GM21381 (cell line): ENCODE measurements around the gene TDRD7.

Experiments used
- ATAC-seq: cut with Tn5 transposase; IDR thresholded peaks from one replicate; pipeline ENCODE4 v1.9.1; 2021; ENCODE audit warnings: mild to moderate bottlenecking, moderate library complexity; ENCODE audit not compliant: unreplicated experiment

TDRD7 gene

DNA sequence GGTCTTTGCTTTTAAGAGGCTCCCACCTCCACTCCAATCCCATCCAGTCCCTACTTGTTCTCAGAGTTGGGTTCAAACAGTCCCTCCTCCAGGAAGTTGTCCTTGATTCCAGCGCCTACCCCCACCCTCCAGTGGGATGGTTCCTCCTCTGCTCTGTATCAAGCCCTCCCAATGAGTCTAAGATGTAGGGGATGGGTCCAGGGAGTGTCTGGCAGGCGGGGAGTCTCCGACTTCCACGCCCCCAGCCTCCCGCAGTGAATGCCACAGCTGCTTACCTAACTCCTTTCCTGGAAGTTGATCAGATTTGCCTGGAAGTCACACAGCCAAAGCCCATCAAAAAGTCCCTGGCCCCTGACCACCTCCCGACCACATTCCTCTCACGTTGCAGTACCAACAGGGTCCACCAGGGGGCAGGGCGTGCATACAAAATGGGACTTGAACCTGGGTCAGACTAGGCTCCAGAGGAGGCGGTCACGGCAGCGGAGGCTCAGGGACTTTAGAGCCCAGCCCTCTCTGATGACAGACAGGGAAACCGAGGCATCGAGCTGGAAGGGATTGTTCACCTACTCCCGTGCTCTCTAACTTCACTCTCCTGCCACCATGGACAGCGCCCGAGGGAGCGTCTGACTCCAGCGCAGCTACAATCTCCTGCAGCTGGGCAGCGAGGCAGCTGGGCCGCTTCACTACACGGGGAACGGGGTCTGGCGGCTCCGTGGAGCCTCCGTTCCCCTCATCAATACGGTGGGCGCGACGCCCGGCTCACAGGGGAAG is 25.0 kb upstream of the TDRD7 start:
- no peak for ATAC-seq

DNA sequence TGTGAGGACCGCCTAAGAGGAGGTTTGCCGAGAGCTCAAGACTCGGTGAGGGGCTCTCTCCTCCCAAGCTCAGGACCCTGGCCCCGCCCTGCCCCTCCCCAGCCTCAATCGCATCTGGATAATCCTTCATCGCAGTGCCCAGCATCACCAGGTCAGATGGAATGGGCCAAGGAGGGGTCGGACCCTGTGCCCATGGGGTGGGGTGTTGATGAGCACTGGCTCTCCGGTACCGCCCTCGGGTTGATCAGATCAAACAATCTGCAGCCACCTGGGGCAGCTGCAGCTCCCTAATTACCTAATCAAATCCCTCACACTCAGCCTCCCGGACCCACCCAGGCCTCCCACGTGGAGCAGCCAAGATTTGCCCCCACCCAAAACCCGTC is 24.4 kb upstream of the TDRD7 start:
- no peak for ATAC-seq

DNA sequence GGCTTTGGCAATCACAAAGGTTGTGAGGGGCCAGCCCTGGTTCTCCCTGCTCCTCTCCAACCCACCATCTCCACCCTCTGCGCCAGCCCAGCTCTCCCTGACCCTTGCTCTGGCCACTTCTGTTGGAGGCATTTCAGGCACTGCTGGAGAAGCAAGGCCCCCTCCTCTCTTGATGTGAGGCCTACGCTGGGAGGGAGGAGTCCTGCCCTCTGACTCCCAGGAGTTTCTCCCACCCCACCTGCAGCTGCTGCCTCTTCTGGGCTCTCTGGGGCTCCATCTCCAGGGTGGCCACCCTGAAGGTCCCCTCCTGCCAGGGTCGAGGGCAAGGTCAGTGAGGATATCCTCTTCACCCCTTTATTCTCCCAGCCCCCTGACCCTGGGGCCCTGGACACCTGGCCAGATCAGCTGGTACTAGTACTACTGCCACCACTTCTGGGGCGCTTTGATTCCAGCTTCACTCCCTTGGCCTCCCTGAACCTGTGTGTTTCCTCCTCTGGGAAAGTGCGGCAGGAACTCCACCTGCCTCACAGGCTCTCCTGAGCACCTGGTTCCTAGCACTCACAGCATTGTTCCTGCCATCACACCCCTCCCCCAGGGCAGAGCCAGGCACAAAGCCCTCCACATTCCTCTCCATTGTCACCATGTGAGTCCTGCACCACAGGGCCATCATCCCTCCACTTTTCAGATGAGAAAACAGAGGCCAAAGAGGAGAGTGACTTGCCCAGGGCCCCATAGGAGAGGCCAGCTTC is 23.8 kb upstream of the TDRD7 start:
- ATAC-seq: peak; percentile 5

DNA sequence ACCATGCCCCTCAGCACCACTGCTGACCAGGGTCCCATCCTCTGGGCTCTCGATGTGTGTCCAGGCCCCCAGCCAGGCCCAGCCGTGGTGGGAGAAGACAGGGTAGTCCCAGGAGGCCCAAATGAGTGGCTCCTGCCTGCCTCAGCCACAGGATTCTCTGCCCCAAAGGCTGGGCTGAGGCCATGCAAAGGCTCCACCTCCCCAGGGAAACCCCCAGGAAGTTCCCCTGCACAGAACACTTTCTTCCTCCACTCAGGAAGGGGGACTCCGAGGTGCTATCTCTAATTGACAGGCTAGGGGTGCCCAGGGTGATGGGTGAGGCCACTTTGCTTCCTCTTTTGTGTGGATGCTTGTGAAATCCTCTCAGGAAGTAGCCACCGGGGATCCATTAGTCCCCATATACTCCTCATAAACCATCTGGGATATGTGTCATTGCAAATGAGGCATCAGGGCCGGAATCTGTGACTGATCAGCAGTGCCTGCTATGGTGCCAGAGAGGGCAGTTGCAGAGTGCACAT is 23.1 kb upstream of the TDRD7 start:
- ATAC-seq: peak; percentile 80

DNA sequence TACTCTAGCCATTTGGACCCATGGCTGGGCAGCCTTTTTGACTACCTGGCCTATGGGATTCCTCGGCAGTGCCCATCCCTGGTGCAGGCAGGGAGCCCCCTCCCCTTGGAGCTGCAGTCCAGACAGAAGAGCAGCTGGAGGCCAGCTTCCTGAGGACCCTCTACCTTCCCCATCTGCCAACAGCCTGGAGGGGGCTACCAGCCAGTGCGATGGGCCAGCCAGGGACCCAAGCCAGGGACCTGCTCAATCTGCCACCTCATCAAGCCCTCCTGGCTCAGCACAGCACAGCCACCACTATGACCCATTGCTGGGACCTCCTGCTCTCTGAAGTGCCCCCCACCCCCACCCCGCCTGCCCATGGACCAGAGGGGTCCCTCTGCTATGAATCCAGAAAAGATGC is 22.6 kb upstream of the TDRD7 start:
- ATAC-seq: no peak

DNA sequence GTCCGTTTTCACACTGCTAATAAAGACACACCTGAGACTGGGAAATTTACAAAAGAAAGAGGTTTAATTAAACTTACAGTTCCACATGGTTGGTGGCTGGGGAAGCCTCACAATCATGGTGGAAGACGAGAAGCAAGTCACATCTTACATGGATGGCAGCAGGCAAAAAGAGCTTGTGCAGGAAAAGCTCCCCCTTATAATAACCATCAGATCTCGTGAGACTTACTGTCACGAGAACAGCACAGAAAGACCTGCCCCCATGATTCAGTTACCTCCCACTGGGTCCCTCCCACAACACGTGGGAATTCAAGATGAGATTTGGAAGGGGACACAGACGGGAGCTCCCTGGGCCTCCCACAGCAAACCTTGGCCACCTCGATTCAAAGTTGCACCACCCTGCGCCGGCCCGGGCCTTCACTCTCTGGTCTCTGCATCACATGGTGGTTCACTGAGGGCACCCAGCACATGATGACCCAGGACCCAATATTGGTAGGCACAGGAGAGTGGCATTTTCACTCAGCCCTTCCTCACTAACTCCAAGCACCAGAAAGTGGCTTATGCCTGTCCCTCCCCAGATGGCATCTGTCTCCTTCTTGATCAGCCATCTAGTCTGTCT is 21.0 kb upstream of the TDRD7 start:
- ATAC-seq: no peak

DNA sequence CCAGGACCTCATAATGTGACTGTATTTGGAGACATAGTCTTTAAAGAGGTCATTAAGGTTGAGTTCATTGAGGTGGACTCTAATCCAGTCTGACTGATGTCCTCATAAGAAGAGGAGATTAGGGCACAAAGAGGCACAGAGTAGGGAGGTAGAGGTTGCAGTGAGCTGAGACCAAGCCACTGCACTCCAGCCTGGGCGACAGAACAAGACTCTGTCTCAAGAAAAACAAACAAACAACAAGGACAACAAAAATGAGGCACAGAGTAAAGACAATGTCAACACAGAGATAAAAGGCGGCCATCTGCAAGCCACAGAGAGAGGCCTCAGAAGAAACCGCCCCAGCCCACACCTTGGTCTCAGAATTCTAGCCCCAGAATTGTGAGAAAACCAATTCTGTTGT is 17.0 kb upstream of the TDRD7 start:
- ATAC-seq: no peak

DNA sequence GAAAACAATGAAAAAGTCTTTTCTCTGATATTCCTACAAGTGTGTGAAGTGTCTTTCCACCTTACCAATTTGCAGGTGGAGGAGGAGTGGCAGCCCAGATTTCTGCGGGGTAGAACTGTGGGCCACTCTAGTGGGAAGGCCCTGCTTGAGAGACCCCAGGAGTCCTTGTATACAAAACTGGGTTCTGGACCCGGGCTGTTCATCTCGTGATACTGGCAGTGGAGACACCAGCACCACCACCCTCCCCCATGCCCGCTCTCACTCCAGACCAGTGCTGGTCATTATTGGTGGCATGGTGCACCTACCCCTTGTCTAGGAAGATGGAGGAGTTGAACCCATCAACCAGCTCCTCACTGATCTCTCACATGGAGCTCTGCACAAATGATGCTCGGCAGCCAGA is 16.2 kb upstream of the TDRD7 start:
- ATAC-seq: no peak

DNA sequence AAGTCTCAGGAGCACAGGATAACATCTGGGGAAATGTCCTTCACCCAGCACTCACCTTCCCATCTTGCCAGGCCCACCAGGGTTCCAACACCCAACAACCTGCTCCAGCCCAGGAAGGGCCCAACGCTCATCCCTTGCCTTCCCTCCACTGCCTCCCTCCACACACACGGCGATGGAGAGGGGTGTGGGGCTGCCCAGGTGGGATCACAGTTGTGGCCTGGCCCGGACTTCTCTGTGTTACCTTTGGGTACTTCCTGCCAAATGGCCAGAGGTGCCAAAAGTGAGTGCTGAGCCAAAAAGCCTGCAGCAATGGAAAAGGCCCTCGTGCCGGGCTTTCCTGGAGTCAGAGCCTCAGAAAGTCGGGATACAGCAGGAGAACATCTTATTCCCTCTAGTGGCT is 15.6 kb upstream of the TDRD7 start:
- no peak for ATAC-seq

DNA sequence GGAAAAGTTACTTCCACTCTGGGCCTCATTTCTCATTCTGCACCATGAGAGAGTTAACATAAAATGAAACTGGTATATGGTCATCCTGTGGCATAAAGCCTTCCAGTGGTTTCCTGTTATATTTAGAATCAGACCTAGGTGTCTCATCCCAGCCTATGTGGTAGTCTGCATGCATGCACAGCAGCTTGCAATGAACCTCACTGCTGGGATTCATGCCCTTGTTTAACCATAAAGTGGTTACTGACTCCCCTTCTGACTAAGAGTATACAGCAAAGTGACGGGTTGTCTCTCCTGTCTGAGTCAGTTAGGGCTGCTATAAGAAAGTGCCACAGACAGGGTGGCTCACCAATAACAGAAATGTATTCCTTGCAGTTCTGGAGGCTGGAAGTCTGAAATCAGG is 14.7 kb upstream of the TDRD7 start:
- peak; percentile 42 for ATAC-seq

DNA sequence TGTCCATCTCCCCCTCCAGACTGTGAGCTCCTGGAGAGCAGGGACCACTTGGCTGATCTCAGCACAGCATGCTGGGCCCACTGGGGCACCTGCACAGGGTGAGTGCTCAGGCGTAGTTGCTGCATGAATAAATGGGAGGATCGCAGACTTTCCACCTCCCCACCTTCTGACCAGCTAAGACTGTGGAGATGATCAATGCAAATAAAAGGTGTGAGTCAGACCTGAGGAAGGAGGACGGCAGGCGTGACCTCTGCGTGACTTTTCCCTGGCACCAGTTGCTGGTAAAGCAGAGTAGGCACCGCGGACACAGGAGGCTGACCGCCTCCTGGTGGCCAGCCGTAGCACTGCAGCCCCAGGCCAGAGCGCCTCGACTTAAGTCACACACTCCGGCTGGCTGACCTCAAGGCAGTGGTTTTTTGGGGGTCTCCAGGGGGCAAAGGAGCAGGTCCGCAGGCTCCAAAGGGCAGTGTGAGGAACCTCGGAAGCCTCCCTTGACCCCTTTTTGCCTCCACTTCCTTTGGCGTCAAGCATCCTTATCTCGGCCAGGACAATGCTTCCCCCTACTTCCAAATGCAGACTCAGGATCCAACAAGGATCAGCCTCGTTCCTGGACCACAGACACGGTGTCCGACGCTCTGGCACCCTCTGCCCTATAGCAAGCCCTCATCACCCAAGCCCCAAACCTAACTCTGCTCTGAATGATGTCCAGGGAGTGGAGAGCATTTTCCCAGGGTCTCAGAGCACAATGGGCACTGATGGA is 12.7 kb upstream of the TDRD7 start:
- peak; percentile 62 for ATAC-seq

DNA sequence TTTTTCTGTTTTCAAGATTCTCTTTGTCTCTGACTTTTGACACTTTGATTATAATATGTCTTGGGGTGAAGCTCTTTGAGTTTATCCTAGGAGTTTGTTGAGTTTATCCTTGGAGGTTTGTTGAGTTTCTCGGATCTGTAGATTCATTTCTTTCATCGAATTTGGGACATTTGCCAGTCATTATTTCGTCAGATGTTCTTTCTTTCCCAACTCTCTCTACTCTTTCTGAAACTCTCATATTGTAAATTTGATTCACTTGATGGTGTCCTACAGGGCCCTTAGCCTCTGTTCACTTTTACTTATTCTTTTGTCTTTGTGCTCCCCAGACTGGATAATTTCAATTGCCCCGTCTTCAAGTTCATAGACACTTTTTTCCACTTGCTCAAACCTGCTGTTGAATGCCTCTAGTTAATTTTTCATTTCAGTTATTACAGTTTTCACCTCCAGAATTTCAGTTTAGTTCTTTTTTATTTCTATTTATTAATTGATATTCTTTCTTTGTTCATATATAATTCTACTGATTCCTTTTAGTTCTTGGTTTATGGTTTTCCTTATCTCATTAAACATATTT is 8.1 kb upstream of the TDRD7 start:
- no peak for ATAC-seq

DNA sequence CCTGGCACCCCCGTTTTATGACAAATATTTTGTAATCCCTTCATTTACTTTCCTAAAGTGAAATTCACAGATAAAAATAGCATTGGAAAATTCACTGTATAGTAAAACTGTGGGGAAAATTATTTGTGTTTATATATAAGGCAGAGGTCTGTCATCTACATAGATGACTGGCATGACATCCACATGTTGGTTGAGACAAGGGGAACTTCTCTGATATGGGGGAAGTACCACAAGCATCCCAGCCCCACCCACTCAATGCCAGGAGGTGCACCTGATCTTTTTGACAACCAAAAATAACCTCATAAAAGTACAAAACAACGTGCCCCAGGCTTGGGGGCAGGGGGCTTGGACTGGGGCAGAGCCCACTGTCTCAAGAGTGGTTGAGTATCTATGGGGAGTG is 6.3 kb upstream of the TDRD7 start:
- no peak for ATAC-seq

DNA sequence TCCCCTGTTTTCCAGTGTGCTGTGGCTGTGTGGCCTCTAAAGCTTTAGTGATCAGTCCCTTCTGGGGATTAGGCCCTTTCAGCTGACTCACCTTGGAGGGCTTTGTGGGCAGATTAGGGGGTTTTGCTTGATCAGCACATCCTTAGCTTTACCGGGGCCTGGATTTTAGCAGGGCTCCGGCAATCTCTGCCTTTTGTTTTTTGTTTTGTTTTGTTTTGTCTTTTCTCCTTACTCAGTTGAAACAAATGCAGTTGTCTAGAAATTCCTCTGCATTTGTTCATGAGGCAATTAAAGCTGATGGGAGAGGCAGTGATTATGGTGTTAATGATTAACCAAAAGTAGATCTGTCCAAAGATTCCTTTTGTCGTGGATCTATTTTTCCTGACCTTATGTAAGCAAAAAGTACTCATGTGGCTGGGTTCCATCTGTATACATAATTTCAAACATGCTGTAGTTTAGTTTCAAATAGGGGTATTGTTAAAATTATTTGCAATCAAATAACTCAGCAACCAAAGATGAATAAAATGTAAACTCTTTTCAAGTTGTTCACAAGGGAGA is 5.2 kb upstream of the TDRD7 start:
- ATAC-seq: no peak

DNA sequence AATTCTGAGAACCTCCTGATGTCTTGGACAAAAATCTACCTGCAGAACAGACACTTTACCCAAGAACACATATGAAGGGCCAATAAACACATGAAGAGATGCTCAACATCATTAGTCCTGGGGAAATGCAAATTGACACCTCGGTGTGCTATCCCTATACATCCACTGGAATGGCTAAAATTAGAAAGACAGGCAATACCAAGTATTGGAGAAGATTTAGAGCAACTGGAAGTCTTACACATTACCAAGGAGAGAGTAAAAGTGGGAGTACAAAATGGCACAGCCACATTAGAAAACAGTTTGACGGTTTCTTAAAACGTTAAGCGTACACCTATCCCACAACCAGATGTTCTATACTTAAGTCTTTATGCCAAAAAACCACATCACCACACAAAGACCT is 3.3 kb upstream of the TDRD7 start:
- ATAC-seq: no peak

DNA sequence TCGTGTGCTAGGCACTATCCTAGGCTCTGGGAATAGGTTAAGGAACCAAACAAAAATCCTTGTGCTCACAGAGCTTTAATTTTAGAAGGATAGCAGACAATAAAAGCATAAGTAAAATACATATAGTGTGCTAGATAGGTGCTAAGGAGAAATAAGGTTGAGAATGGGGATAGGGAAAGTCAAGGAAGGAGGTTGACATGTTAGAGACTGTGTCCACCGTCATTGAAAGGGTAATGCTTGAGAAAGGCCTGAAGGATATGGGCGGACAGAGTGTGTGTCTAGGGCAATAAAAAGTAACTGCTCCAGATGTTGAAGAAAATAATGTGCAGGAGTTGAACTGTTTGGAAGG is 482 bp upstream of the TDRD7 start:
- peak; percentile 2 for ATAC-seq

DNA sequence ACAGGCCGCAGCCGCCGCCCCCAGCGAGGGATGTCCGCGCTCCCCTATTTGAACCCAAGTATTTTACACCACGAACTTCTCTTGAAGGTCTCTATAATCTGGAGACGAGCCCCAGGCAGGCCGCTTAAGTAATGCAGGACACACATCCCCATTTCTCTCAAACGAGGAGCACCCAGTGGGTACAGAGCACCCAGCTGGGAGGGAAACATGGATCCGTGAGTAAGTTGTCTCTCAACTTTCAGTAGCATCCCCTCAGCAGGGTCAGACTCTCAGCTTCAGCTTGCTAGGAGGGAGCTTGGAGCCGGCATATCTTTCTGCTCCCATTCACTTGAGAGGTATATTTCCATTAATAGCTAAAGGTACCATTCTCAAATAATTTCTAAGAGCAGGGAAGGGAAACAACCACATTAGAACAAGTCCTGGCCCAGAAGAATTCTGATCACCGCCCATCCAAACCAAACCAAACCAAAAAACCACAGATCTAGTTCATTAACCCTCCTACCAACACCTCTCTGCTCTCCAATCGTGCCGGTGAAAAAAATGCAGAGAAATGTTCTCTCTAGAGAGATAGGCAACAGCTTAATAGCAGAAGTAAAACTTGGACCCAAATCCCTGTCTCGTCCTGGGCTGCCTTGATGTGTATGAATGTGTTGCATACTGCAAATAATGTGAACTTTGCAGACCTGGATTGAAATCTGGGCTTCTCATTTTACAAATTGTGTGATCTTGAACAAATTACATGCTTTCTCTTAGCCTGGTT is 910 bp downstream of the TDRD7 start:
- ATAC-seq: peak; percentile 11

DNA sequence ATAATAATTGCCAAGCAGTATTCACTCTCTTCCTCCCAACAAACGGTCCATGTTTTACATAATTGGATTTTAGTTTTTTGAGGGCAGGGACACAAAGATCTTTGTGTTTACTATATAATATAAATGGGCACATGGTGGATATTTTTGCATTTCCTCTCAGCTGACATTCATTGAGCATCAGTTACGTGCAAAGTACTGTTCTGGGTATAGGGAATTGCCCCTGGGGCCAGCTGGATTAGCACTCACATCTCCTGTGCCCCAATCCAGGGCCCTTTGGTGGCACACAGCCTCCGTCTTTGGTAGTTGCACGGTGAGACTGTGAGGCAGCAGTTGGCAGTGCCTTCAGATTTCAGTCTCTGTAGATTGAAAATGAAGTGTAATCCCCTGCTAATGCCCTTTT is 1.6 kb downstream of the TDRD7 start:
- no peak for ATAC-seq

DNA sequence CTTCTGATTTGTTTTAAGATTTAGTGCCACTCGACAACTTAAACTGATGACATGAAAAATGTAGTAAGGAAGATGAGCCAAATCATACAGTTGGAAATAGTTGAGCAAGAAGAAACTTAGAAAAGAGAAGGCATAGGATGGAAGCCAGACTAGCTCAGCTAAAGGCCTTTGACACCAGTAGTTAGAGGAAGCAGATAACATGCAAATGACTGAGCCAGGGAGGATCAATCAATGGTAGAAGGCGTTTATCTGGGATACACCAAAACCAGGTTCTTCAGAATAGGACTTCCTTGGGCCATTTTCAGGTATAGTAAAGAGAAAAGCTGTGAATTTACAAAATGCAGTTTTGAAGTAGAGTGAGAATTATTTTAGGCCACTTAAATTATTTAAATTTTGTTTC is 3.2 kb downstream of the TDRD7 start:
- no peak for ATAC-seq

DNA sequence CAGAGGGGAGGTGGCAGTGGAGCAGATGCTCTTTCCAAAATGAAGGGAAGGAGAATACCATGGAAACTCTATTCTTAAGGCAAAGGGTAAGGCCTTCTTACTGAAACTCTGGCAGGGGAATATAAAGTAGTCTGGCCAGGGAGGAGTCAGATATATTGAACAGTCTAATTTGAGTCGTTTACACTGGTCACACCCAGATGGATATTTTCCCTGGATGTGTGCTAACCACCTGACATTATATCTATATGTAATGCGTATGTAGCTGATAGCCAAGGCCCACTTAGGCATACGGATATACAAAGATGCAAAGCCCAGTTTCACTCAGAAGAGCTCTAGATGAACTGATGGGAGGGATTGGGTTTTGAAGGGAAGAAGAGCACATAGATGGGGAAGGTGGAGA is 7.0 kb downstream of the TDRD7 start:
- no peak for ATAC-seq
